CD4-positive, alpha-beta T cell treated with Interleukin-15 for 1 hour (primary cell): ENCODE measurements around the gene SLC6A12.
"Not testable (repeated sequence)": the region's sequence is repeated elsewhere in the genome, so short reads cannot be mapped to it uniquely, and the experiment has no call there.

Experiments
- DNase-seq: peaks from one replicate; pipeline ENCODE4 v3.0.0-alpha.2; 2020

SLC6A12 gene

GRCh38 chr12:234019-234418, 20.1 kb upstream of the SLC6A12 start:
- no peak for DNase-seq

DNA sequence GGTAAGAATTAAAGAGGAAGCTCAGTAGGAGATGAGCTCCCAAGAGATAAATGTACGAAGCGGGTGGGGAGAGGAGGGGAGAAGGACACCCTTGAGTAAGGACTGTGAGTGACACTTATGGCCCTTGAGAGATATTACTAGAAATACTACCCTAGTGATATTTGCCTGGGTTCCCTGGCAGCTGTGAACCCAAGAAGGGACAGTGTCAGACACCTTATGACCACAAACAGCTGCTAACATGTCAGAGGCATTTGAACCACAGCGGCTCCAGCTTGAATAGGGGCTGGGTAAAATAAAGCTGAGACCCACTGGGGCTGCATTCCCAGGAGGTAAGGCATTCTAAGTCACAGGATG, 19.6 kb upstream of the SLC6A12 start:
- DNase-seq: no peak

DNA sequence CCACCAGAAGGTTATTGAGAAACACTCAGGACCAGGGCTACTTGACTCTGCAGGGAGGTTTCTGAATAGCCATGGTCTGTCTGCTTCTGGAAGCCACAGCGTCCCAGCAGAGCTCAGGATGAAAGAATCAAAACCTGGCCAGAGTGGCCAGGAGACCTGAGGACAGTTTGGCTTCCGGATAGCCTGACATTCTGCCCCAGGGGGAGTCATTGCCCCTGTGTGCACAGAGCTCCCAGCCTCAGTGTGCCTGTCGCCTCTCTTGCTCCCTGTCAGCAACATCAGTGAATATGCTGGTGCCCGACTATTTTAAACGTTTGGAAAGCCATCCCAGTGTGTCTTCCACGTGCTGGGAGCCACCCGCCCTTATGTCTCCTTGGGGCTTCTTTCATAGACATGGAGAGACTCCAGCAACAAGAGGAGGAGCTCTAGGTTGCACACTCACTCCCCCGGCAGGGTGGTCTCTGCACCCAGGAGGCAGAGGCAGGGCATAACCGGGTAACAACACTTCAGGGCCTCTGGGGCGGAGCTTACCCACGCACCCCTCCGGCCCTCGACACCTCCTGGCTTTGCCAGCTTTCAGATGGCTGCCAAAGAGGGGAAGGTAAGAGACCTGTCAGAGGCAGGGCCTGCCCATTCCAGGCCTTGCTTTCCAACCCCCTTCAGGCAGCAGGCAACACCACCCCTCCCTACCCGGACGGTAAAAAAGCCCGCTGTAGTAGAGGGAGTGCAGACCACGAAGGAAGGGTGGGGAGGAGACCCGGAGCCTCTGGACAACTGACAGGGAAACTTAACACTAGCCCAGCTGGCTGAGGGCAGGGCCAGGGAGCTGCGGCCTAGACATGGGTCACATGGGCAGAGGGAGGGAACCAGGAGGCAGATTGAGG, 19.0 kb upstream of the SLC6A12 start:
- DNase-seq: no peak

- DNase-seq: no peak
These were observed 17.1 kb upstream of the SLC6A12 start for GRCh38 chr12:230925-231671.

GRCh38 chr12:229441-230191, 15.7 kb upstream of the SLC6A12 start:
- DNase-seq: no peak

DNA sequence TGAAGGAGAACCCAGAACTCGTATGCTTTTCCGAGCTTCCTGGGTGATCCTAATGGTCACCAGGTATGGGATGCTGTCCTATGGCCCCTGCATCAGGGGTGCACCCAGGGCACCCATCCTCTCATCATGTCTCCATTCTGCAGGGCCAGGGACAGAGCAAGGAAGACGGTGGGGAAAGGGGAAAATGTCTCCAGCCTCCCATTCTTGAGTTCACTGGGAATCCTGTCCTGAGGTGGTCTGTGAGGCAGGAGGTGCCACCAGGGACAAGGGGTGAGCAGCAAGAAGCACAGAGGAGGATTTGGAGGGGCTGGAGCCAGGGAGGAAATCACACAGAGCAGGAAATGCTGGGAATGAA, 14.9 kb upstream of the SLC6A12 start:
- DNase-seq: no peak

DNA sequence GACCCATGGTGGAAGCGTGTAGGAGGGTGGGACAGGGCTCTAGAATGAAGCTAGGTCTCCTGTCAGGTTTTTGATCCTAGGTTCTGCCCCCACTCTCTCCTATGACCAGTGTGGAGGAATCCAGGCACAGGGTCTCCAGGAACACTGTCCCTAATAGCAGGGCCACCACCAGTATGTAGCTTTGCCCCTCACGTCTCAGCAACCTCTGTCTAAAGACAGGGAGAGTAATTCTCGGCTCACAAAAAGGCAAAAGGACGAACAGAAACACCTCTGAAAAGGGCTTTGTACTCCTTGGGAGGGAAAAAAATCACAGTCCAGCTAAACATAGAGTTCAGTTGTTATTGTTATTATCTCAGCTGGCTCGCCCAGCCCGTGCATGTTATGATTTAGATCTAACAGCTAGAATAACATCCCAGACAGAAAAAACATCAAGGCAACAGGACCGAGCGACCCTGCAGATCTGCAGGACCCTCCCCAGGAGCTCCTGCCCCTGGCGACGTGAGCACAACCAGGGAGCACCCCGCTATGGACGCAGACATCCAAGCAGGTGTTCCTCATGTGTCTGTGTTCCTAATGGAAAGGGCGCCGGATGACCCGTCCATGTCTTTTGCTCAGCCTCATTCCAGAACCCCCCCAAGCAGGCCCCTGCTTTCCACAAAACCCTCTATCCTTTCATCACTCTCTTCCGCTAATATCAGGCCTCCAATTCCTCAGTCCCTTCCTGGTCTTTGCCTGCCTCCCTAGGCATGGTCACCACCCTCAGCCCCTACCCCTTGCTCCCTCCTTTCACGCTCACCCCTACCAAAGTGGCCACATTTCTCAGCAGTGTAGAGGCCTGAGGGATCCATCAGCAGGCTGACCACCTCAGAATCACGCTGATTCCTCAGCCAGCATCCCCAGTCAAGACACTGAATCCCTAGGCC, 14.2 kb upstream of the SLC6A12 start:
- DNase-seq: no peak

- DNase-seq: no peak
These were observed 13.4 kb upstream of the SLC6A12 start for GRCh38 chr12:227286-227915.

GRCh38 chr12:226401-226800, 12.4 kb upstream of the SLC6A12 start:
- no peak for DNase-seq

DNA sequence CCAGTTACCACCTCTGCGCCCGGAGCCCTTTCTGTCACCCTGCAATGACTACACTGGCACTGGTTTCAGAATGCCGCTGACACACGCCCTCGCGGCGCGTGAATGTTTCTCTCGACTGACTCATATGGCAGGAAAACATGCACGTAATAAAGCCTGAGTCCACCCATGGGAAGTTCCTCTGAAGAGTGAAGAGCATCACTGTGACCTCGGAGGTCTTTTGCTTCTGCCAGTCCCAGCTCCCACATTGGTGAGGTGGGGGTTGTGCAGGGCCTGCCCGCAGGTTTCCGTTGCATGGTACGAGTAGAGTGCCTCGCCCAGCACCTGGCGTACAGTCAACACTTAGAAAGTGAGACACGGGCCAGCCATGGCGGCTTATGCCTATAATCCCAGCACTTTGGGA, 11.1 kb upstream of the SLC6A12 start:
- DNase-seq: no peak

DNA sequence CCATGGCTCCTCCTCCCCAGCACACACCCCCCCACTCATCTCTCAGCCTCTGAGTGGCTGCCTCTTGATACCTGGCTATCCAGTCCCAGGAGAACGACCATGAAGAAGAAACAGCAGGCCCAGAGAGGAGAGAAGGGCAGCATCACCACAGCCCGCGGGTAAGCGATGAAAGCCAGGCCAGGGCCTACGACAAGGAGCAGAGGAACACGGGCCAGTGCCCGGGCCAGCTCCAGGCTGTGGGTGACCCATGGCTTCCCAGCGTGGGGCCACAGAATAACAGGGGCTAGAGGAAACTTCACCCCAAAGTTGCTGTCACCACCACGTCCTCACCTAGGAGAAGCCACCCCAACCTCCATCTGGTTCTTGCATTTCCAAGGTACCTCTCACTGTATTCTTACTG, 10.4 kb upstream of the SLC6A12 start:
- DNase-seq: no peak

- no peak for DNase-seq
These were observed 9.9 kb upstream of the SLC6A12 start for GRCh38 chr12:223841-224240.

DNA sequence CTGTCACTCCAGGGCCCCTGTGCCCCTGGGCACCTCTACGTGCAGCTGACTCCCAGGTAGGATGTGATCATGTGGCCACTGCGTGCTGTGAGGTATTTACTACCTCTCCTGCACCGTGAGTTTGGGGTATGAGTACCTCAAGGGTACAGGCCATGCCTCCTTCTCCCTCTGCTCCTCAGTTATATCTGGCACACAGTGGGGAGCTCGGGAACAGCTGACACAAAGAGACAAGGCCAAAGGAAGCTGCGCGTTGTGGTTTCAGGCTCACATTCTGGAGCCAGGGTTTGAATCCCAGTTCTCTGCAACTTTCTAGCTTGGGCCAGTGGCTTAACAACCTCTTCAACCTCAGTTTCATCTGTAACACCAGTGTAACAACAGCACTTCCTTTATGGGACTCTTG, 7.8 kb upstream of the SLC6A12 start:
- DNase-seq: no peak

- no peak for DNase-seq
These were observed 7.1 kb upstream of the SLC6A12 start for GRCh38 chr12:220946-221550.

GRCh38 chr12:220491-220890, 6.5 kb upstream of the SLC6A12 start:
- no peak for DNase-seq

GRCh38 chr12:219891-220352, 6.0 kb upstream of the SLC6A12 start:
- DNase-seq: peak; percentile 68

- no peak for DNase-seq
These were observed 5.0 kb upstream of the SLC6A12 start for GRCh38 chr12:218728-219590.

DNA sequence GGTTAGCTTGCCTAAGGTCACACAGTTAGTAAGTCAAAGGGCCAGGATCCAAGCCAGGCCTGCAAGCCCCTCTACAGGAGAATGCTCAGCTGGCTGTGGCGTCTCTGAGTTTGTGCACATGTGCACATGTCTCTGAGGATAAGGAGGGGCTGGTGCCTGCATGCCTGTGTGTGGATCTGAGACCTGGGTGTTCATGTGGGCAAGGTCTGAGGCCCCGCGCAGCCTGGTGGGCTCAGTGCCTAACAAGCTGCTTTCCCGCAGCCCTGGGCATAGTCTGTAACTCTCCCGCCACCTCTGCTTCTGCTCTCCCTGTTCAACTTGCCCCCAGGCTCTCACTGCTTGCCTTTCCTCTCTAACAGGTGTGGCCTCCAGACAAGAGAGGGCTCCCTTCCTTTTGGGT, 4.3 kb upstream of the SLC6A12 start:
- no peak for DNase-seq

DNA sequence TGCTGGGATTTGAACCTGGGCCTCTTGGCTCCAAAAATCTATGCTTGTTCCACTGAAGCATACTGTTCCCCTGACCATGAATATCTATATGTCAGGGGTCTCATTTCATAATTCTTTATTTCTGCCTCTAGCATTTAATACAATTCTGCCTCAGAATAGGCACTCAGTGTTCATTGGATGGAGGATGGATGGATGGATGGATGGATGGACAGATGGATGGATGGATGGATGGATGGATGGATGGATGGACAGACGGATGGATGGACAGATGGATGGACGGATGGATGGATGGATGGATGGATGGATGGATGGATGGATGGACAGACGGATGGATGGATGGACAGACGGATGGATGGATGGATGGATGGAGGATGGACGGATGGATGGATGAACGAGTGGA, 3.1 kb upstream of the SLC6A12 start:
- DNase-seq: not testable (repeated sequence)

DNA sequence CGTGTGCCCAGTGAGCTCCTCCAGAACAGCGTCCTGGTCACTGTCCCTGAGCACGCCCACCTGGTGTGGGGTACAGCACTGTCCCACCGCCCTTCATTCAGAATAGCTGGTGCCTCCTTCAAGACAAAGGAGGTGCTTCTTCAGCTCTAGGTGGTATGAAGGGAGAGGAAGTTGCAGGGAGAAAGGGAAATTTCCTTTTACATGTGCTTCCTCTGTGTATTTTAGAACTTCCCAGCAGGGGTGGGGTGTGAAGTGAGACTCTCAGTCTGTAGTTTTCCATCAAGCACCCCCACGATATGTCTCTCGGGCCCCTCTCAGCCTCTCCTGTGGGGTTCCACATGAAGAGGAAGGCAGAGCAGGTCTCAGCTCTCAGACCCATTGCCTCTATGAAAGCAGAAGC, 1.2 kb upstream of the SLC6A12 start:
- no peak for DNase-seq

- DNase-seq: no peak
These were observed 427 bp downstream of the SLC6A12 start for GRCh38 chr12:213527-213932.
